HFFc6 (cell line): ENCODE measurements around the gene RPUSD2. TPM values are rescaled to one million over a fixed set of nuclear protein-coding genes. Genes with fewer than 3 reads are reported as not detected.

Source experiments
- DNase-seq: peaks from one replicate; pipeline ENCODE4 v3.0.0-alpha.2; 2018
- H3K27ac Mint-ChIP-seq: 2 replicates; pipeline ENCODE4 v1.8.0; 2020; ENCODE audit warnings: mild to moderate bottlenecking, mixed read lengths
- H3K27me3 Mint-ChIP-seq: 2 replicates; pipeline ENCODE4 v1.8.0; 2021; ENCODE audit warnings: mild to moderate bottlenecking, moderate library complexity, mixed read lengths; ENCODE audit not compliant: insufficient read depth
- H3K36me3 Mint-ChIP-seq: 2 replicates; pipeline ENCODE4 v1.8.0; 2021; ENCODE audit warnings: low read depth, mixed read lengths
- H3K4me1 Mint-ChIP-seq: 2 replicates; pipeline ENCODE4 v1.8.0; 2020; ENCODE audit warnings: low read depth, mixed read lengths
- H3K4me3 Mint-ChIP-seq: 2 replicates; pipeline ENCODE4 v1.8.0; 2020; ENCODE audit warnings: mild to moderate bottlenecking, moderate library complexity, mixed read lengths
- H3K9me3 Mint-ChIP-seq: 2 replicates; pipeline ENCODE4 v1.8.0; 2020; ENCODE audit warnings: mild to moderate bottlenecking, mixed read lengths
- total RNA-seq, 6 experiments: library from RNA; stranded (reverse); fragmentation: NEBNext Ultra II Directional; extraction: Animal tissue kit (Norgen Biotek cat#: 25700); gene quantifications; 2 replicates in 1 of 6; 3 replicates in 5 of 6; pipeline ENCODE4 v1.2.3, GENCODE V29; 2021
- TF ChIP-seq, protein P1 (sequence below): fragments of 200-600 bp; sonication (generic); IDR thresholded peaks from 2 replicates; pipeline ENCODE4 v1.5.0; 2021; ENCODE audit warnings: antibody characterized with exemption, mild to moderate bottlenecking

The RPUSD2 gene
- total RNA-seq, 6 experiments from 2014 or later: 10.3 to 13.7 (median 11.9) TPM

- Mint-ChIP-seq H3K9me3 (no peaks in the 10 kb centered on the region), H3K36me3 (peaks cover 10% of the 10 kb centered on the region; the same call in 1 of the 2 replicates), H3K4me3 (no peak overlapping the region), H3K27ac (no peak overlapping the region), H3K4me1 (no peaks in the 10 kb centered on the region), H3K27me3 (no peaks in the 10 kb centered on the region; the same call in 1 of the 2 replicates)
- DNase-seq: no peak
- TF ChIP-seq, protein P1, sequence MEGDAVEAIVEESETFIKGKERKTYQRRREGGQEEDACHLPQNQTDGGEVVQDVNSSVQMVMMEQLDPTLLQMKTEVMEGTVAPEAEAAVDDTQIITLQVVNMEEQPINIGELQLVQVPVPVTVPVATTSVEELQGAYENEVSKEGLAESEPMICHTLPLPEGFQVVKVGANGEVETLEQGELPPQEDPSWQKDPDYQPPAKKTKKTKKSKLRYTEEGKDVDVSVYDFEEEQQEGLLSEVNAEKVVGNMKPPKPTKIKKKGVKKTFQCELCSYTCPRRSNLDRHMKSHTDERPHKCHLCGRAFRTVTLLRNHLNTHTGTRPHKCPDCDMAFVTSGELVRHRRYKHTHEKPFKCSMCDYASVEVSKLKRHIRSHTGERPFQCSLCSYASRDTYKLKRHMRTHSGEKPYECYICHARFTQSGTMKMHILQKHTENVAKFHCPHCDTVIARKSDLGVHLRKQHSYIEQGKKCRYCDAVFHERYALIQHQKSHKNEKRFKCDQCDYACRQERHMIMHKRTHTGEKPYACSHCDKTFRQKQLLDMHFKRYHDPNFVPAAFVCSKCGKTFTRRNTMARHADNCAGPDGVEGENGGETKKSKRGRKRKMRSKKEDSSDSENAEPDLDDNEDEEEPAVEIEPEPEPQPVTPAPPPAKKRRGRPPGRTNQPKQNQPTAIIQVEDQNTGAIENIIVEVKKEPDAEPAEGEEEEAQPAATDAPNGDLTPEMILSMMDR: no peak
These were observed 23.6 kb upstream of the RPUSD2 start for GRCh38 chr15:40545457-40545856.

DNA sequence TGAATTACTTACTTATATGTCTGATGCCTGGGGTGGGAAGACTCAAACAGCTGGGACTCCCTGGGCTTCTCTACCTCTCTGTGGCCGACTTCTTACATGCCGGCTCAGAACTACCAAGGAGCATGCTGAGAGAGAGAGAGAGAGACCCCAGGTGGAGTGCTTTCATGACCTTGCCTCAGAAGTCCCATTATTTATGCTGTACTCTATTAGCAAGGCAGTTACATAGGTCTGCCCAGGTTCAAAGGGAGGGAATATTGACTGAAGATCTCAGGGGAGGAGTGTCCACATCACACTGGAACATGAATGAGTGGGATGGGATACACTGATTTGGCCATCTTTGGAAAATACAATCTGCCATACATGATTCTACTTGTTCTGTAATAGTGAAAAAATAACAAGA, 20.5 kb upstream of the RPUSD2 start:
- peaks cover 13% of the 10 kb centered on the region for H3K36me3 Mint-ChIP-seq
- H3K9me3 Mint-ChIP-seq: no peaks in the 10 kb centered on the region
- no peak overlapping the region for H3K27ac Mint-ChIP-seq
- TF ChIP-seq, protein P1: no peak
- H3K4me1 Mint-ChIP-seq: no peaks in the 10 kb centered on the region
- no peak for DNase-seq
- no peaks in the 10 kb centered on the region; the same call in 1 of the 2 replicates for H3K27me3 Mint-ChIP-seq
- no peak overlapping the region for H3K4me3 Mint-ChIP-seq

- Mint-ChIP-seq H3K4me3 (no peak overlapping the region), H3K36me3 (peaks cover 13% of the 10 kb centered on the region), H3K9me3 (no peaks in the 10 kb centered on the region), H3K27ac (no peak overlapping the region), H3K4me1 (no peaks in the 10 kb centered on the region), H3K27me3 (no peaks in the 10 kb centered on the region; the same call in 1 of the 2 replicates)
- TF ChIP-seq, protein P1: no peak
- no peak for DNase-seq
These were observed 19.2 kb upstream of the RPUSD2 start for GRCh38 chr15:40549894-40550293.

GRCh38 chr15:40550341-40551037, 18.6 kb upstream of the RPUSD2 start:
- H3K9me3 Mint-ChIP-seq: no peaks in the 10 kb centered on the region
- no peak overlapping the region for H3K27ac Mint-ChIP-seq
- H3K36me3 Mint-ChIP-seq: peaks cover 15% of the 10 kb centered on the region
- H3K4me1 Mint-ChIP-seq: no peaks in the 10 kb centered on the region
- no peak for DNase-seq
- no peak overlapping the region for H3K4me3 Mint-ChIP-seq
- TF ChIP-seq, protein P1: no peak
- H3K27me3 Mint-ChIP-seq: no peaks in the 10 kb centered on the region; the same call in 1 of the 2 replicates

DNA sequence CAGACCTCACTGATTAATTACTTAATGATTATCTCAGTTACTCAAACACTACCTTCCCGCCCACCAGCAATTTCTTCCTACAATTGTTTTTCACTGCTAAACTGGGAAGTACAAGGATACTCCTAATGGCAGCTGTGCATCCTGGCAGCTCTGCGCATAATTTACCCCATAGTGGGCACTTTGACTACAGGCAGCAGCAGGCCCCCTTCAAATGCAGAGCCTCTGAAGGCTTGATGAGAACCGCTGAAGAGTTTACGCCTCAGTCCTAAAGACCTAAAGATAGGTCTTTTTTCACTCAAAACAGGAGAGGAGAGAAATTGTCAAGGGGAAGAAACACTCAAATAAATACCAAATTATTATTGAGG, 15.0 kb upstream of the RPUSD2 start:
- DNase-seq: no peak
- Mint-ChIP-seq H3K9me3 (no peaks in the 10 kb centered on the region), H3K27me3 (peaks cover 2% of the 10 kb centered on the region), H3K27ac (no peak overlapping the region), H3K4me1 (no peaks in the 10 kb centered on the region), H3K36me3 (peaks cover 17% of the 10 kb centered on the region), H3K4me3 (no peak overlapping the region)
- TF ChIP-seq, protein P1: no peak
